GM19452 (cell line): ENCODE results near the gene NPHP4.
"Not testable (repeated sequence)": the region's sequence is repeated elsewhere in the genome, so short reads cannot be mapped to it uniquely, and the experiment has no call there.

ENCODE experiments used
- ATAC-seq: cut with Tn5 transposase; IDR thresholded peaks from one replicate; pipeline ENCODE4 v1.9.1; 2021; ENCODE audit not compliant: unreplicated experiment

The NPHP4 gene

GRCh38 chr1:5896706-5897660, 95.2 kb downstream of the NPHP4 start:
- ATAC-seq: no peak

DNA sequence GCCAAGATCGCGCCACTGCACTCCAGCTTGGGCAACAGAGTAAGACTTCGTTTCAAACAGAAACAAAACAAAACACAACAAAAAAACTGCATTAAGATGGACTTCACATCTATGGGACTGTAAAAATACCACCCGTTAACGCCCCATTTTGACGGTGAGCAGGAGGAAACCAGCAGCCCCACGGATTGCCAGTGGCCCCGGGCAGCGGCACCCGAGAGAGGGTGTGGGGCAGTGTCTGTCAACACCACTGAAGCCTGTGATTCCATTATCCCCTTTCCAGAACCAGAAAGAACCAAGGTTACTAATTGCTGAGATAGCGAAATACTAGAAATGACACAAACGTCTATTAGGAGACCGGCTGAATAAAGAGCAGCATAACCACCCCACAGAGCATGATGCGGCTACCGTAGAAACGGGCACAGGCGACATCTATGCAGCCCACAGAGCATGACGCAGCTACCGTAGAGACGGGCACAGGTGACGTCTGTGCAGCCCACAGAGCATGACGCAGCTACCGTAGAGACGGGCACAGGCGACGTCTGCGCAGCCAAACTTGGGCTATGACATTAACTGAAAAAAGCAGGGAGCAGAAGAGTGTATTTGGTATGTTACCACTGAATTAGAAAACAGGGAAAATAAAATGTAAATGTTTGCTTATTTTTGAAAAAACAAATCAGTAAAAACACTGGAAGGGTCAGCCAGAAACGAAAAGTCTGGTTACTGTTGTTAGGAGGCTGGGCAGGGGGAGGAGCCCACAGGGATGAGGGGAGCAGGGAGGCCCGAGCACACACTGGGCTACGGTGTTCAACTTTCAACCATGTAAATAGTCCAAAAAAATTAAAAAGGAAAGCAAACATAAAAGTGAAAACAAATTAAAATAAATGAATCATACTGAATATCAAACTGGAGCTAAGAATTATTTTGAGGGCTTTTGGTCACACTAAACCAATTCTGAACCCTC, 96.5 kb downstream of the NPHP4 start:
- ATAC-seq: no peak

GRCh38 chr1:5893699-5894278, 98.4 kb downstream of the NPHP4 start:
- ATAC-seq: not testable (repeated sequence)

GRCh38 chr1:5892329-5892728, 99.9 kb downstream of the NPHP4 start:
- ATAC-seq: no peak

GRCh38 chr1:5891736-5892135, 100.5 kb downstream of the NPHP4 start:
- no peak for ATAC-seq

DNA sequence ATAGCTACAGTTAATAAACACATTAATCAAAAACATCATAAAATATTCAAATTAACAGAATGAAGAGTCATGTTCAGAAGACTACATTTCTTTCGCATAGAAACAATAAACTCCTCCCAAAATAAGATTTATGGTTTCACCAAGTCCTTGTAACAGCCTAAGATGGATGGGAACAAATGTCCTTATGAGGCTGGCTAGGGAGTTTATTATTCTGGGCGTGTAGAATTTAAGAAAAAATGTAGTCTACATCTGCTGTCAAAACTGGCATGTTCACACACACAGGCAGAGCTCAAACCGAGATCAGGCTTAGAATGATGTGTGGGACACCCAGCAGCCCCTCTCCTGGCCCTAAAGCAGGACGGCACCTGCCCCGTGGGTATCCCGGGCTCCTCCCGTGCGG, 101.1 kb downstream of the NPHP4 start:
- ATAC-seq: no peak

DNA sequence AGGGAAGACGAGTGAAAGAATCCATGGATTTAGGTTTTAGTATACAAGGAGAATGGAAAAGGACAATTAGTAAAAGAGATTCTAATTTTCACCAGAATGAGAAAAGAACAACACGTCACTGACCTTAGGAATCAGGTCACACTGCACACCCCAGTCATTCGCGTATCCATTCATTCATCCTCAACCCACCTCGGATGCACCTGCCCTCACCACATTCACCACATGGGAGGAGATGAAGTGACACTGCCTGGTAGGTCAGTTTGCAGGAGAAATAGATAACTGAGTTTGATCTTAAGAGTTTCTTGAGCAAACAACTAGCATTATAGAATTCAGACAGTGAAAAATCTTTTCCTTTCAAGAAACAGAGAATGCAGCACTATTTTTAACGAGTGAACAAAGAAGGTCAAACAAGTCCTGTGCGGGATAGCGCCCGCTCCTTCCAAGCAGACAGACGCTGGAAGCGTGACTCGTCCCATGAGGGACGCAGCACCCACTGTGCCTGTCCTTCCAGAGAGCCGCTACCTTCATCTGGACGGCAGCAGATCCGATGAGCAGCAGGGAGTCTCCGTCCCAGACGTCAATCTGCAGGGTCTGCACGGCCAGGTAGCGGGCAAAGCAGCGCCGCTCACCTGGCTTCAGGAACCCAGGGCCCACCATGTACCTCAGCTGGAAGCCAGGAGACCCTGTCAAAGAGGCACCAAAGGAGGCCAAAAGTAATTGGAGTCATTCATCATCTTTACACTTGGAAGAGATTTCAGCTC, 101.7 kb downstream of the NPHP4 start:
- ATAC-seq: no peak

DNA sequence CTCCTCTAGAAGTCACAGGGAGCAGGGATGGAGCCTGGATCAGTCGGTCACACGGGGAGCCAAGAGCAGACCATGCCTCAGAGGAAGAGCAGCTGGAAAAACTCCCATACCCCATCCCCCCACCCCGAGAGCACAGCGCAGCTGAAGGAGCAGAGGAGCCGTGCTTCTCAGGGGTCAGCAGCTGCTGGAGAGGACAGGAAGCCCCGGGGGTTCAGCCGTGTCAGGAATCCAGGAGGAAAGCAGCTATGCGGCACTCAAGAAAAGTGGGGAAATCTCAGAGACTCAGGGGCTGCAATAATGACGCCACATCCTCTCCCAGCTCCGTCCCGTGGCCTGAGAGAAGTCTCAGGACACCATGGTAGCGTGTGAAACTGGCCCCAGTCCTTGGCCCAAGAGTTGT, 102.3 kb downstream of the NPHP4 start:
- ATAC-seq: no peak

DNA sequence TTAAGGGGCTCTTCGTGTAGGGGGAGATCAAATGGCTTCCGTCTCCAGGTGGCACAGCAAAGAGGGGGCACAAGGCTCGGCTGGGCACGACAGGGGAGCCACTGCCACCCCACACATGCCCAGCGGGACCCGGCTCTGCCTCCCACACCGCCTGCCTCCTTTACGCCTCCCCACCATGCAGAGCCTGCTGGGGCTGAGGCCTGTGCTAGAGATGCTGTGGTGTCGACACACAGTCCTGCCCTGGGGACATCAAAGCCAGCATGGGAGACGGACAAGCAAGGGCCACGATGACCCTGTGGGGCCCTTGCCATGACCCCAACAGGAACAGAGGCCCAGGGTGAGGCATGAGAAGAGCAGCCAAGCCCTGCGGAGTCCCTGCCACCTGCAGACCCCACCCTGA, 102.8 kb downstream of the NPHP4 start:
- ATAC-seq: no peak

DNA sequence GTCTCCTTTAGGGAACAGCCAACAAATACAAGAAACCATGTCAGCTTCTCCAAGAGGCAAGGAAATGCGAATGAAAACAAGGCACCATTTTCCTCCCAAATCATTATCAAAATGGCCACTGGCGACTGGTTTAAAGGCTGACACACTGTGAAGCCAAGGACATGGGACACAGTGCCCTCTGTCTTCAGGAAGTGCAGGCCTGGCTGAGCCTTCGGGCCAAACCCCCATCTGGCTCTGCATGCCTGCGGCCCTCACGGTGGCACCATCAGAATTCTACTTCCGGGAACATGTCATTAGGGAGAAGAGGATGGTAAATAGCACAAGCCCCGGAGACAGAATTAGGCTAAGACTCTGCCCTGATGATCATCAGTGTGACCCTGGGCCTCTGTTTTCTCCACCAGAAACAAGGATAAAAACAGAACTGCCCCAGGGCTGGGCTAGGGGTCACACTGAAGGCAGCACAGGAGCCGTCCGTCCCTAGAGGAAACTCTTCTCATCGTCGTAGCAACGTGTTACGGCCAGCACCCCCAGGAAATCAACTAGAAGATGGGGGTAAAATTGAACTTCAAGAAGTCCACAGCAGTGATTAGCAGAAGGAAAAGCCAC, 103.5 kb downstream of the NPHP4 start:
- ATAC-seq: no peak

DNA sequence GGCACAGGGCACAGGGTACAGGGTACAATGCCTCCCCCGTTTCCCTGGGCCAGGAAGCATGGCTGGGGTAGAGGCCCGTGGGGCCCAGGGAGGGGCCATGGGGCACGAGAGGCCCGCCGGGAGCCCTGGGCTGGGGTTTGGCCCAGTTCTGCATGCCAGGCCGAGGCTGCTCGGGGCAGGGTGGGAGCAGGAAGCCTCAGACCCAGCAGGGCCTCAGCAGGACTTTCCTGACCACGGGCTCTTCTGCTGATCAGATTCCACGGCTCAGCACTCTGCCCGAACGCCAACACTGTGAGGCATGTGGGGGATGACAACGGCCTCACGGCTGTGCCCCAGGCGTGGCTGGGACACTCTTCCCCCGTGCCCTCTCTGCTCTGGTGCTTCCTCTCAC, 104.3 kb downstream of the NPHP4 start:
- no peak for ATAC-seq

DNA sequence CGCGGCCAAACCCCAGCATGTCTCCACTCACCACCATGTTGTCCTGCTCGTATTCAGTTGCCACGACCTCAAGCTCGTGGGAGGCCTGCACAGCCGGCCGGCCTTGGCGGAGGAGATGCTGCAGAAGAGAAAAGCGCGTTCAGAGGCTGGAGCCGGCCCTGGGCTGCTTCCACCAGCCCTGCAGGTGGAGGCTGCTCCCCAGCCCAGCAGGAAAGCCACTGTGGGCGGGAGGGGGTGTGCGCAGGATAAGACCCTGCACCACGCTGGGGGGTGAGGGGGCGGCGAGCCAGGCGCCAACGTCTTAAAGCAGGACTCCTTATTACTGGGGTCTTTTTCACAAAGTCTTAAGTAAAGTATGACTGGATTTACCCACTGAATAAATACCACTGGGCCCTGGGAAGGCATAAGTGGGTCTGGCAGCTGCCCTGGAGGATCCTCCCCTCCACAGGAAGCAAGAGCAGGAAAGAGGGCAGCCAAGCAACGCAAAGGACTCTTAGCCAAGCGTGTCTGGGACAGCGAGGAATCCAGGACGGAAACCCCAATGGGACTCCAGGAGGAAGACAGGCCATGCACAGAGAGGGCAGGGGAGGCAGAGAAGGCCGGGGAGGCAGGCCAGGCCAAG, 104.8 kb downstream of the NPHP4 start:
- no peak for ATAC-seq

- ATAC-seq: no peak
These were observed 105.5 kb downstream of the NPHP4 start for GRCh38 chr1:5886541-5887348.

GRCh38 chr1:5886140-5886483, 106.1 kb downstream of the NPHP4 start:
- ATAC-seq: no peak

- no peak for ATAC-seq
These were observed 106.6 kb downstream of the NPHP4 start for GRCh38 chr1:5885471-5886139.

DNA sequence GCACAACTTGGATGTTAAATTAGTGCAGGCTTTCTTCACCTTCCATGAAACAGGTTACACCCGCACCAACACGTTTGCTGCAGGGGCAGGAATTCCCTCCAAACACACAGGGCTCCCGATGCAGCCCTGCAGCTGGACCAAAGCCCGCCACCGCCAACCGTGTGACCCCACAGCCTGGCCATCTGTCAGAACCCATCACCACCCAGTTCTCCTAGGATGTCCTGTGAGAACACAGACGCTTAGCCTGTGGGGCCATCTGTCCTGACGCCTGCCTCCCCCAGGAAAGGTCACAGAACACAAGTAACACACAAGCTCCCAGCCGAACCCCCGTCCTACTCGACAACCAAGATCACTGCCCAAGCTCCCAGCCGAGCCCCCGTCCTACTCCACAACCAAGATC, 108.1 kb downstream of the NPHP4 start:
- no peak for ATAC-seq

GRCh38 chr1:5883129-5884048, 108.8 kb downstream of the NPHP4 start:
- no peak for ATAC-seq
